ENCODE measurements around the gene USP40. TPM values are rescaled to one million over a fixed set of nuclear protein-coding genes. Genes with fewer than 3 reads are reported as not detected.

Gene USP40
- total RNA-seq, 2 experiments from 2014 or later: 0.51 to 1.7 TPM

DNA sequence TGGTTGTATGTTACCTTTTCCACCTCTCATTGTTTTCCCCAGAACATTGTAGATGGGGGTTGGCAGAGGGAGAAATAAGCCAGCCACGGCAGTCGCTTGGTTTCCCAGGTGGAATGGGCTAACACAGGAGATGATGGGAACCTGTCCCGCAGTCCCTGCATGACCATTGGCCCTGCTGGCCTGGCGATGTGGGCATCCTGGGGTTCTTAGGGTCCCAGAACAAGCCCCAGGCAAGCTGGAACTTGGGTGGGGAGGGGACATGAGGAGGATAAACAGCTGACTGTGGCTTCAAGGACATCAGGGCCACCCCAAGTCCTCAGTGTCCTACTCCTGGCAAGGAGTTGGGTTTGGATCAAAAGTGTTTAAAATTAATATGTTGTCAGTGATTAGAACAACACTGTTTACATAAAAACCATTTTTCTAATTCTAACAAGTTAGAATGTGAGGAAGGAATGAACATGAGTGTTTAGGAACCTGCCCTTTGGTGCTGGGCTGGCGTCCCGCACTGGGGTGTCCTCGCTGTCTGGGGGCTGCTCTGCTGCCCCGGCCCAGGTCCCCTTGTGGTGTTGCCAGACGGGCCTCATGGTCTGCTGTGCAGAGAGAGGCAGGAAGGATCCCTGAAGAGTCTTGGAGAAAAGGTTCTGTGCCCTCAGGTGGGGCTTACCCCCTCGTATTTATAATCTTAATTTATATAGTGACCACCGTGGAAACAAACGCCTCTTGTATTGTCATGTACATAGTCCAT, 95.1 kb downstream of the USP40 start:
- H3K4me2 ChIP-seq (ENCODE audit: low read length): no peak overlapping the region
- no peak overlapping the region for H3K27ac ChIP-seq (ENCODE audit: low read depth, low read length, poor library complexity, severe bottlenecking)
- TF ChIP-seq, protein P1, sequence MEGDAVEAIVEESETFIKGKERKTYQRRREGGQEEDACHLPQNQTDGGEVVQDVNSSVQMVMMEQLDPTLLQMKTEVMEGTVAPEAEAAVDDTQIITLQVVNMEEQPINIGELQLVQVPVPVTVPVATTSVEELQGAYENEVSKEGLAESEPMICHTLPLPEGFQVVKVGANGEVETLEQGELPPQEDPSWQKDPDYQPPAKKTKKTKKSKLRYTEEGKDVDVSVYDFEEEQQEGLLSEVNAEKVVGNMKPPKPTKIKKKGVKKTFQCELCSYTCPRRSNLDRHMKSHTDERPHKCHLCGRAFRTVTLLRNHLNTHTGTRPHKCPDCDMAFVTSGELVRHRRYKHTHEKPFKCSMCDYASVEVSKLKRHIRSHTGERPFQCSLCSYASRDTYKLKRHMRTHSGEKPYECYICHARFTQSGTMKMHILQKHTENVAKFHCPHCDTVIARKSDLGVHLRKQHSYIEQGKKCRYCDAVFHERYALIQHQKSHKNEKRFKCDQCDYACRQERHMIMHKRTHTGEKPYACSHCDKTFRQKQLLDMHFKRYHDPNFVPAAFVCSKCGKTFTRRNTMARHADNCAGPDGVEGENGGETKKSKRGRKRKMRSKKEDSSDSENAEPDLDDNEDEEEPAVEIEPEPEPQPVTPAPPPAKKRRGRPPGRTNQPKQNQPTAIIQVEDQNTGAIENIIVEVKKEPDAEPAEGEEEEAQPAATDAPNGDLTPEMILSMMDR (conservative IDR thresholded peaks at IDR 0.05; ENCODE audit: low read length): no peak
- no peak overlapping the region for H3K4me3 ChIP-seq (ENCODE audit: low read depth, low read length, poor library complexity, severe bottlenecking)
- TSS peak; percentile 83 for BruUV-seq (replicated peaks)
- no peak overlapping the region for H2AFZ ChIP-seq (ENCODE audit: low read length)
- no peaks in the 10 kb centered on the region for H3K9me2 ChIP-seq (ENCODE audit: insufficient read depth, low read length)
- ChIA-PET POLR2A (no interaction called here), CTCF (ENCODE audit: unreplicated experiment) (no interaction called here)
- DNase-seq (ENCODE audit: low spot score): no peak
- intact Hi-C loops (cut with micrococcal nuclease; ENCODE audit: unreplicated experiment): no loop called here
- H4K20me1 ChIP-seq (ENCODE audit: insufficient read depth, low read length): no peaks in the 10 kb centered on the region
- H3K9me3 ChIP-seq (ENCODE audit: low read length): no peaks in the 10 kb centered on the region
- H3K79me2 ChIP-seq (ENCODE audit: insufficient read depth, low read depth, low read length): no peaks in the 10 kb centered on the region
- peaks cover 45% of the 10 kb centered on the region for H3K36me3 ChIP-seq (ENCODE audit: insufficient read depth, low read length)
- H3K4me1 ChIP-seq (ENCODE audit: insufficient read depth, low read length, poor library complexity, severe bottlenecking): no peaks in the 10 kb centered on the region

DNA sequence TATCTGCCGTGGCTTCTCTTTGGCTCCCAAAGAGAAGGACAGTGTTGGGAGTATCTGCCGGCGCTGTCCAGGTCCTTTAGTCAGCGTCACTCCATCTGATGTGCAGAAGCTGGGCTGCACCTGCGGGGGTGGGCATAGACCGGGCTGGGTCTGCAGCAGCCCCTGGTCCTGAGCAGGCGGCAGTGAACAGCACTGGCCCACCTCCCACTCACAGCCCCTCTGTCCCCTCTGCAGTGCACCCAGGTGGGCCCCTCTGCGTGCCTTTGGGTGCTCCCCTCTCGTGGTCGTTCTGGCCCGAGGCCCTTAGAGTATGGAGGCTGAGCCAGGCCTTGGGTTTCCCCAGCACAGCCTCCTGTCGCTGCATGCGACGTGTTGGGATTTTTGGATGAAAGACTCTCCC, 95.7 kb downstream of the USP40 start:
- TF ChIP-seq, protein P1 (conservative IDR thresholded peaks at IDR 0.05; ENCODE audit: low read length): no peak
- no peak for TF ChIP-seq EZH2phosphoT487 (IDR thresholded peaks at IDR 0.05; ENCODE audit: borderline replicate concordance, low read depth, low read length)
- Histone ChIP-seq H3K79me2 (ENCODE audit: insufficient read depth, low read depth, low read length) (no peaks in the 10 kb centered on the region), H3K4me2 (ENCODE audit: low read length) (no peak overlapping the region), H3K9me2 (ENCODE audit: insufficient read depth, low read length) (no peaks in the 10 kb centered on the region), H2AFZ (ENCODE audit: low read length) (no peak overlapping the region), H3K9me3 (ENCODE audit: low read length) (no peaks in the 10 kb centered on the region), H3K27ac (ENCODE audit: low read depth, low read length, poor library complexity, severe bottlenecking) (no peak overlapping the region), H3K36me3 (ENCODE audit: insufficient read depth, low read length) (peaks cover 51% of the 10 kb centered on the region), H3K4me3 (ENCODE audit: low read depth, low read length, poor library complexity, severe bottlenecking) (no peak overlapping the region), H3K4me1 (ENCODE audit: insufficient read depth, low read length, poor library complexity, severe bottlenecking) (no peaks in the 10 kb centered on the region), H4K20me1 (ENCODE audit: insufficient read depth, low read length) (no peaks in the 10 kb centered on the region)
- intact Hi-C loops (cut with micrococcal nuclease; ENCODE audit: unreplicated experiment): no loop called here
- ChIA-PET POLR2A (no interaction called here), CTCF (ENCODE audit: unreplicated experiment) (no interaction called here)
- BruUV-seq (replicated peaks): no TSS peak
- DNase-seq (ENCODE audit: low spot score): no peak

DNA sequence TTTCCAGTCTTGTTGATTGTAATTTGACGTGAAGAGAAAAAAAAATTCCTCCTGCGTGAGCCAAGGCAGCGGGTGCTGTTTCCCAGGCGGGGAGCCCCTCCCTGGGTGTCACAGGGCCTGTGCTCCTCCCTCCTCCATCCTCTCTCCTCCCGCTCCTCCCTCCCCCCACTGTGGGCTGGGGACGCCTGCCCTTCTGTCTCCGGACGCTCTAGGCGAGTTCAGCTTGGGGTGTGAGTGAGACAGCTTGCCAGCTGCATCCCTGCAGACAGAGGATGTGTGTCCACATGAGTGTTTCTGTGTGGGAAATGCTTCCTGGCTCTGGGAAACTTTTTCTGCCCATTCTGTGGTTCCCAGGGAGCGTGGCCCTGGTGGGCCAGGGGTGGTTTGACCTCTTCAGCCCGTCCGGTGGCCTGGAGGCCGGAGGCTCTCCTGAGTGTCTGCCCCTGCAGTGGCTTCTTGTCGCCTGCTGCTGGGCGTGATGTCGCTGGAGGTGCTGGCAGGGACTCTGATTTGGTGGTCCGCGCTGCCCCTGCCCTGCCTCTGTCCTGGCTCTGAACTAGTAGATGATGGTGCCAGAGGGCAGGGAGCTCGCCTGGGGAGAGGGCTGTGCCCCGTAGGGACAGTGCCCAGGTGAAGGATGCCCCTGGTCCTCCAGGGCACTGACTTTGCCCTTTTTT, 96.4 kb downstream of the USP40 start:
- CTCF ChIA-PET (ENCODE audit: unreplicated experiment): no interaction called here
- no peak overlapping the region for H2AFZ ChIP-seq (ENCODE audit: low read length)

More for the DNA sequence above, 96.4 kb downstream of the USP40 start:
- Histone ChIP-seq H3K4me2 (ENCODE audit: low read length) (no peak overlapping the region), H3K9me3 (ENCODE audit: low read length) (no peaks in the 10 kb centered on the region), H4K20me1 (ENCODE audit: insufficient read depth, low read length) (no peaks in the 10 kb centered on the region), H3K27ac (ENCODE audit: low read depth, low read length, poor library complexity, severe bottlenecking) (no peak overlapping the region), H3K79me2 (ENCODE audit: insufficient read depth, low read depth, low read length) (no peaks in the 10 kb centered on the region), H3K4me1 (ENCODE audit: insufficient read depth, low read length, poor library complexity, severe bottlenecking) (no peaks in the 10 kb centered on the region), H3K4me3 (ENCODE audit: low read depth, low read length, poor library complexity, severe bottlenecking) (no peak overlapping the region), H3K9me2 (ENCODE audit: insufficient read depth, low read length) (no peaks in the 10 kb centered on the region), H3K36me3 (ENCODE audit: insufficient read depth, low read length) (peaks cover 55% of the 10 kb centered on the region)
- DNase-seq (ENCODE audit: low spot score): no peak
- TF ChIP-seq, protein P1 (conservative IDR thresholded peaks at IDR 0.05; ENCODE audit: low read length): no peak
- TF ChIP-seq EZH2phosphoT487 (IDR thresholded peaks at IDR 0.05; ENCODE audit: borderline replicate concordance, low read depth, low read length): no peak
- BruUV-seq (replicated peaks): no TSS peak
- intact Hi-C loops (cut with micrococcal nuclease; ENCODE audit: unreplicated experiment): no loop called here
- POLR2A ChIA-PET: interaction anchor here (0.9 kb wide), 1 partner anchor 49 kb away, joined by 3 read pairs; no protein-coding TSS in a partner anchor
